K562 treated with DMSO at 1 percent for 12 hours (cell line): ENCODE data around the gene MTHFD2L. TPM values are rescaled to one million over a fixed set of nuclear protein-coding genes. Genes with fewer than 3 reads are reported as not detected.

Experiments used
- total RNA-seq: library from RNA; unstranded; fragments of 300-600 nt; gene quantifications from 2 replicates; pipeline ENCODE4 v1.2.3, GENCODE V29; 2022; ENCODE audit not compliant: insufficient read depth

The MTHFD2L gene
- total RNA-seq, result 4.3 and 10.5 TPM in 2 replicates

DNA sequence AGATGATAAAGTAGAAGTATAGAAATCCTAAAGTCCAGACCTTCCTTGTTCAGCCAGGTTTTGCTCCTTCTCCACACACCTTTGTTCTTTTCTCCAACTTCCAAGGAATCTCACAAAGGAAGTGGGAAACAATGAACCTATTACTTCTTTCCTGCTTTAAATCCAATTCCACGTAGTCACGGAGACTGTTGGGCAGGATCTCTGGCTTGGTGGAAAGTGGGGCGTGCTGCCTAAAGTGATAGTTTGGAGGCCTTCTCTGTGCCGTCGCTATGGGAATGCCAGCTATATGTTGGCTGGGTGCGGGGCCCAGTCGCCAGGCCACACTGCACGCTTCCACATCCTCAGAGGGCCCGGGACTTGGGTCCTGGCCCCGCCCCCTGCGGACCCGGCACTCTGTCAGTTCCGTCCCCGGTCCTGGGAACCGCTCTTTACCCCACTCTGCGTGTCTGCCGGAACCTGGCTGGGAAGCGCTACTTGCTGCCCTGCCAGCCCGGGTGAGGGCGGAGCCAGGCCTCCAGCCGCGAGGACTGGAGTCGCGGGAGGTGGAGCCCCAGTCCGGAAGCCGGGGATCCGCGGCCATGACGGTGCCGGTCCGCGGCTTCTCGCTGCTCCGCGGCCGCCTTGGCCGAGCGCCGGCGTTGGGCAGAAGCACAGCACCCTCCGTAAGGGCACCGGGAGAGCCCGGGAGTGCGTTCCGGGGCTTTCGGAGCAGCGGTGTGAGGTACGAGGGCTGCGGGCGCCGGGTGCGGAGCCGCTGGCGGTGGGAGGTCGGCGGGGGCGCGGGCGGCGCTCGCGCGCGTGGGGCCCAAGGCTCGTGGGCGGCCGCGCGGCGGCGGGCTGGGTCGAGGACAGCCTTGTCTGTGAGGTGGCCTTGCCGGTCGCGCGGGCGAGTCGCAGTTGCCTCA is at the start of gene MTHFD2L:
Gene MTHFD2L, plus strand, starts transcription at position 558 of the 905 bp plus-strand sequence. Its CDS starts 21 bp downstream, at position 579.

GRCh38 chr4:74308215-74308614 is 150.3 kb downstream of the MTHFD2L start, which contains the start of gene EPGN:
TSS of gene EPGN (plus strand) at chr4:74308470. CDS start at chr4:74308534, 64 bp downstream.

Other genes with a start within 250 kb of the MTHFD2L start
- gene PF4, start 176.1 kb upstream of the MTHFD2L start, total RNA-seq, result not detected in 2 replicates
- gene PPBP, start 169.9 kb upstream of the MTHFD2L start, total RNA-seq, result not detected in 2 replicates
- gene CXCL5, start 159.4 kb upstream of the MTHFD2L start, total RNA-seq, result not detected in 2 replicates
- 18.4 and 19.2 TPM in 2 replicates for gene CXCL3, start 119.4 kb upstream of the MTHFD2L start, total RNA-seq
- gene CXCL2, start 58.9 kb upstream of the MTHFD2L start, total RNA-seq, result 8.9 and 14.5 TPM in 2 replicates
- not detected in 2 replicates for gene EPGN, start 150.4 kb downstream of the MTHFD2L start, total RNA-seq
- 0.27 and 0.78 TPM in 2 replicates for gene EREG, start 207.0 kb downstream of the MTHFD2L start, total RNA-seq